Epithelial cell of esophagus (primary cell): ENCODE data around the gene SMG9.
"Not testable (repeated sequence)": the region's sequence is repeated elsewhere in the genome, so short reads cannot be mapped to it uniquely, and the experiment has no call there.

Source experiments
- DNase-seq: peaks from one replicate; pipeline ENCODE4 v3.0.0; 2010; ENCODE audit warnings: low read depth
- H3K4me3 ChIP-seq: 2 replicates; pipeline ENCODE4 v1.5.1; 2011; ENCODE audit warnings: mild to moderate bottlenecking, low read length, control low read depth
- CTCF ChIP-seq: IDR thresholded peaks from 2 replicates; pipeline ENCODE4 v1.5.1; 2011; ENCODE audit warnings: low read depth, mild to moderate bottlenecking, low read length, control low read depth, inconsistent platforms; ENCODE audit not compliant: insufficient read depth; ENCODE audit errors: missing control alignments

Gene SMG9

GRCh38 chr19:43765109-43765876 is 10.5 kb upstream of the SMG9 start:
- H3K4me3 ChIP-seq: no peak overlapping the region
- DNase-seq: peak; percentile 98
- no peak for TF ChIP-seq CTCF

- not testable (repeated sequence) for H3K4me3 ChIP-seq, DNase-seq
These were observed 9.9 kb upstream of the SMG9 start for GRCh38 chr19:43764684-43765083.

- peak; percentile 36 for DNase-seq
- TF ChIP-seq CTCF: no peak
- H3K4me3 ChIP-seq: no peak overlapping the region
These were observed 8.7 kb upstream of the SMG9 start for GRCh38 chr19:43763473-43763939.

GRCh38 chr19:43762814-43763213 is 8.1 kb upstream of the SMG9 start:
- no peak overlapping the region for H3K4me3 ChIP-seq
- DNase-seq: no peak
- TF ChIP-seq CTCF: no peak

- no peak for TF ChIP-seq CTCF
- DNase-seq: no peak
- H3K4me3 ChIP-seq: no peak overlapping the region
These were observed 6.2 kb upstream of the SMG9 start for GRCh38 chr19:43760941-43761340.

- peak; percentile 63 for TF ChIP-seq CTCF
- DNase-seq: peak; percentile 98
- no peak overlapping the region for H3K4me3 ChIP-seq
These were observed 4.8 kb upstream of the SMG9 start for GRCh38 chr19:43759515-43759914.

- TF ChIP-seq CTCF: no peak
- peak overlapping the region; percentile 85 for H3K4me3 ChIP-seq
- peak; percentile 69 for DNase-seq
These were observed 567 bp upstream of the SMG9 start for GRCh38 chr19:43755256-43755801.

- TF ChIP-seq CTCF: no peak
- H3K4me3 ChIP-seq: peak overlapping the region; percentile 85
- DNase-seq: no peak
These were observed 584 bp downstream of the SMG9 start for GRCh38 chr19:43754253-43754502.
